ENCODE data around the gene MTHFD2.
A peak's percentile ranks its signal among the peaks of the same experiment; 100 is the strongest.

MTHFD2 gene

GRCh38 chr2:74198023-74198460 lies 373 bp upstream of the MTHFD2 start:
- no peak for DNase-seq (ENCODE audit: low read depth)
- H3K4me3 ChIP-seq (ENCODE audit: low read depth, low read length) = peak overlapping the region; percentile 51
- TF ChIP-seq CTCF (IDR thresholded peaks at IDR 0.05; ENCODE audit: low read depth, low read length) = no peak
- TF ChIP-seq MYC (IDR thresholded peaks at IDR 0.05; ENCODE audit: low read depth, low read length) = no peak

- TF ChIP-seq CTCF (IDR thresholded peaks at IDR 0.05; ENCODE audit: low read depth, low read length) (no peak), POLR2A (IDR thresholded peaks at IDR 0.05; ENCODE audit: extremely low read depth, insufficient read length) (no peak), MAX (IDR thresholded peaks at IDR 0.05; ENCODE audit: low read depth, low read length) (no peak), MYC (IDR thresholded peaks at IDR 0.05; ENCODE audit: low read depth, low read length) (no peak)
- H3K4me3 ChIP-seq (ENCODE audit: low read depth, low read length) = peak overlapping the region; percentile 97
- no peak for DNase-seq (ENCODE audit: low read depth)
Measured at GRCh38 chr2:74199275-74199701, 873 bp downstream of the MTHFD2 start.

- peak; percentile 56 for DNase-seq (ENCODE audit: low read depth)
- peak overlapping the region; percentile 97 for H3K4me3 ChIP-seq (ENCODE audit: low read depth, low read length)
- no peak for TF ChIP-seq POLR2A (IDR thresholded peaks at IDR 0.05; ENCODE audit: extremely low read depth, insufficient read length)
- no peak for TF ChIP-seq MYC (IDR thresholded peaks at IDR 0.05; ENCODE audit: low read depth, low read length)
- TF ChIP-seq CTCF (IDR thresholded peaks at IDR 0.05; ENCODE audit: low read depth, low read length) = no peak
- no peak for TF ChIP-seq MAX (IDR thresholded peaks at IDR 0.05; ENCODE audit: low read depth, low read length)
Measured at GRCh38 chr2:74199871-74200305, 1.5 kb downstream of the MTHFD2 start.

GRCh38 chr2:74201196-74201595 lies 2.8 kb downstream of the MTHFD2 start:
- DNase-seq (ENCODE audit: low read depth) = no peak
- H3K4me3 ChIP-seq (ENCODE audit: low read depth, low read length) = peak overlapping the region; percentile 97
- TF ChIP-seq CTCF (IDR thresholded peaks at IDR 0.05; ENCODE audit: low read depth, low read length) (no peak), POLR2A (IDR thresholded peaks at IDR 0.05; ENCODE audit: extremely low read depth, insufficient read length) (no peak), MYC (IDR thresholded peaks at IDR 0.05; ENCODE audit: low read depth, low read length) (no peak), MAX (IDR thresholded peaks at IDR 0.05; ENCODE audit: low read depth, low read length) (no peak)

GRCh38 chr2:74201596-74201995 lies 3.2 kb downstream of the MTHFD2 start:
- H3K4me3 ChIP-seq (ENCODE audit: low read depth, low read length) = peak overlapping the region; percentile 97
- DNase-seq (ENCODE audit: low read depth) = peak; percentile 31

GRCh38 chr2:74204436-74204835 lies 6.0 kb downstream of the MTHFD2 start:
- TF ChIP-seq POLR2A (IDR thresholded peaks at IDR 0.05; ENCODE audit: extremely low read depth, insufficient read length) (no peak), MYC (IDR thresholded peaks at IDR 0.05; ENCODE audit: low read depth, low read length) (no peak), MAX (IDR thresholded peaks at IDR 0.05; ENCODE audit: low read depth, low read length) (no peak)
- DNase-seq (ENCODE audit: low read depth) = no peak
- peak overlapping the region; percentile 2 for H3K4me3 ChIP-seq (ENCODE audit: low read depth, low read length)

More at GRCh38 chr2:74201596-74201995, 3.2 kb downstream of the MTHFD2 start:
- no peak for TF ChIP-seq MYC (IDR thresholded peaks at IDR 0.05; ENCODE audit: low read depth, low read length)
- TF ChIP-seq POLR2A (IDR thresholded peaks at IDR 0.05; ENCODE audit: extremely low read depth, insufficient read length) = no peak

- no peak for DNase-seq (ENCODE audit: low read depth)
- no peak overlapping the region for H3K4me3 ChIP-seq (ENCODE audit: low read depth, low read length)
- no peak for TF ChIP-seq MAX (IDR thresholded peaks at IDR 0.05; ENCODE audit: low read depth, low read length)
- TF ChIP-seq MYC (IDR thresholded peaks at IDR 0.05; ENCODE audit: low read depth, low read length) = no peak
Measured at GRCh38 chr2:74205113-74205512, 6.7 kb downstream of the MTHFD2 start.
